GM12801 (cell line): ENCODE results near the gene CFTR.

Source experiments
- CTCF ChIP-seq: IDR thresholded peaks from one replicate; pipeline ENCODE4 v1.5.1; 2011; ENCODE audit warnings: control low read depth; ENCODE audit not compliant: insufficient read length; ENCODE audit errors: extremely low read depth

CFTR gene

DNA sequence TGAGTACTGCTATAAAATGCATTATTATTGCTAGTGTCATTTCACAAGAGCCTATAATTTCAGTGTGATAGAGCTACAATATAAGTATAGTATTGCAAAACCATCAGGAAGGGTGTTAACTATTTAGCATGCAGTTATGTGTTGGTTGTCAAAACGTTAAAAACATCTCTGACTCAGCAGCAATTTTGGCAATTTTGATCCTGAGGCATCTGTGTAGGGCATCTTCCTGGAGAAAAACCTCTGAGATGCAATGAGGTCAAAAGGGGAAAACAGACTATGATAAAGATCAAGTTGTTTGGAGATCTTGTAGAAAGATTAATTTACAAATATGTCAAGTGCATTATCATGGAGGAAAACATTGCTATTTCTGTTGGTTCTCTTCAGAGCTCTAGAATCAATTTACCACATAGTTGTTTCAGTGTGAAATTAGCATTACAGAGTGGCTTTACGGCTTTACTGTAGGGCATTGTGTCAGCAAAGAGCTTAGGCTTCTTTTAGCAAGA, 5.3 kb downstream of the CFTR start:
- TF ChIP-seq CTCF: no peak

DNA sequence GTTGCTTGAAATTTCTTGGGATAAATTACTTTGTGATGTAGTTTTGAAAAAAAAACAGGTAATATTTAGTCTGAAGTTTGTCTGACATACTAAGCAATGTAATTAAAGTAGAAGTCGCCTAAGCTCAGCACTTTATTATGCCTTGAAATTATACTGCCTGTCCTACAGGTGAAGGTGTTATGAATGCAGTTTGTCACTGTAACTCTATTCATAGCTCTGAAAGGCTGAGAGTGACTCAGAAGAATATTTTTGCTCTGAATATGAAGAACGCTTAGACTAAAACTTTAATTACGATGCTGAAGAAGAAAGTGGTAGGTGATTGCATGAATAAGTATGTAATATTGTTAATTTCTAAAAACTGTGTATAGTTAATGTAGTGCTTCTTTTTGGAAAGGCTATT, 9.2 kb downstream of the CFTR start:
- TF ChIP-seq CTCF: no peak

GRCh38 chr7:117489430-117489829, 9.6 kb downstream of the CFTR start:
- no peak for TF ChIP-seq CTCF

DNA sequence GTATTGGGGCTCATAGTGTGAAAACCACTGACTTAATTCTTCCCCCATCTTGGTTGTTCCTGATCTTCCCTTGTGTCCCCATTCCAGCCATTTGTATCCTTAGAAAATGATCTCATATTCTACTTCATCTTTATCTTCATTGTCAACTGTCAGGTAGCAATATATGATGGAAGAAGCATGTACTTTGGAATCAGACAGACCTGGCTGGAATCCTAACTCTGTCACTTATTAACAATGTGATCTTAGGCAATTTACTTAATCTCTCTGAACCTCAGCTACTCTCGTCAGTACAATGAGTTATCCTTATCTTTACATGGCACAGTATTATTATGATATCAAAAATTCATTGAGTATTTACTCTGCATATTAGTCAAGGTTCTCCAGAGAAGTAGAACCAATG, 10.1 kb downstream of the CFTR start:
- no peak for TF ChIP-seq CTCF

GRCh38 chr7:117492649-117493048, 12.8 kb downstream of the CFTR start:
- no peak for TF ChIP-seq CTCF

- TF ChIP-seq CTCF: no peak
Measured at GRCh38 chr7:117493460-117493859, 13.6 kb downstream of the CFTR start.

- TF ChIP-seq CTCF: no peak
Measured at GRCh38 chr7:117495308-117495707, 15.5 kb downstream of the CFTR start.

- TF ChIP-seq CTCF: no peak
Measured at GRCh38 chr7:117502331-117502730, 22.5 kb downstream of the CFTR start.
